Neuronal stem cell (in vitro differentiated cells): ENCODE results near the gene SPIB.

Experiments used
- DNase-seq: peaks from one replicate; pipeline ENCODE4 v3.0.0-alpha.2; 2013; ENCODE audit warnings: low spot score
- H2AFZ ChIP-seq: one replicate; pipeline ENCODE4 v1.6.1; 2013; ENCODE audit warnings: mild to moderate bottlenecking, low read length, inconsistent platforms
- H2AK5ac ChIP-seq: 2 replicates; pipeline ENCODE4 v1.6.1; 2013; ENCODE audit warnings: low read depth, mild to moderate bottlenecking, inconsistent platforms, low read length, moderate library complexity, mixed read lengths
- H2BK120ac ChIP-seq: 2 replicates; pipeline ENCODE4 v1.6.1; 2013; ENCODE audit warnings: low read depth, mild to moderate bottlenecking, inconsistent platforms, low read length, moderate library complexity, mixed read lengths
- H2BK12ac ChIP-seq: one replicate; pipeline ENCODE4 v1.6.1; 2013; ENCODE audit warnings: low read length, inconsistent platforms
- H2BK15ac ChIP-seq: 2 replicates; pipeline ENCODE4 v1.6.1; 2013; ENCODE audit warnings: mild to moderate bottlenecking, low read length, inconsistent platforms, mixed read lengths
- H2BK5ac ChIP-seq: one replicate; pipeline ENCODE4 v1.6.1; 2013; ENCODE audit warnings: inconsistent platforms, mild to moderate bottlenecking, low read length, moderate library complexity
- H3K14ac ChIP-seq: one replicate; pipeline ENCODE4 v1.6.1; 2013; ENCODE audit warnings: low read length, inconsistent platforms
- H3K18ac ChIP-seq: 2 replicates; pipeline ENCODE4 v1.6.1; 2013; ENCODE audit warnings: low read length, inconsistent platforms
- H3K23ac ChIP-seq: 2 replicates; pipeline ENCODE4 v1.6.1; 2013; ENCODE audit warnings: low read depth, mild to moderate bottlenecking, mixed read lengths, low read length, inconsistent platforms; ENCODE audit not compliant: poor library complexity
- H3K27ac ChIP-seq: replicated peaks from 3 replicates; pipeline ENCODE4 v1.5.1; 2013; ENCODE audit warnings: low read length, inconsistent platforms
- H3K27me3 ChIP-seq, 3 experiments: 2 replicates each; pipeline ENCODE4 v1.6.1; 2013; ENCODE audit warnings: low read length in 3 of 3, mild to moderate bottlenecking in 2 of 3, inconsistent platforms in 1 of 3, low read depth in 1 of 3, mixed read lengths in 1 of 3, moderate library complexity in 1 of 3; ENCODE audit not compliant: control insufficient read depth in 3 of 3, insufficient read depth in 3 of 3
- H3K36me3 ChIP-seq, 2 donors: replicated peaks in 1 of 2; 2 replicates each; pipeline ENCODE4 v1.6.1; 2013; ENCODE audit warnings: low read length in 2 of 2; ENCODE audit not compliant: control insufficient read depth in 2 of 2, insufficient read depth in 2 of 2
- H3K4ac ChIP-seq: 2 replicates; pipeline ENCODE4 v1.6.1; 2013; ENCODE audit warnings: inconsistent platforms, mild to moderate bottlenecking, low read length, moderate library complexity
- H3K4me1 ChIP-seq, 2 donors: 1 replicate in 1 of 2; 2 replicates in 1 of 2; pipeline ENCODE4 v1.6.1; 2013; ENCODE audit warnings: low read length in 2 of 2, low read depth in 1 of 2; ENCODE audit not compliant: control insufficient read depth in 2 of 2, insufficient read depth in 1 of 2
- H3K4me2 ChIP-seq: one replicate; pipeline ENCODE4 v1.6.1; 2013; ENCODE audit warnings: mild to moderate bottlenecking, low read length, inconsistent platforms; ENCODE audit not compliant: insufficient read depth, poor library complexity, severe bottlenecking
- H3K4me3 ChIP-seq, 2 donors: 2 replicates each; pipeline ENCODE4 v1.5.1; 2013; ENCODE audit warnings: low read length in 2 of 2, mild to moderate bottlenecking in 2 of 2, inconsistent platforms in 1 of 2, moderate library complexity in 1 of 2
- H3K79me1 ChIP-seq: one replicate; pipeline ENCODE4 v1.6.1; 2013; ENCODE audit warnings: low read depth, mild to moderate bottlenecking, inconsistent platforms, low read length, moderate library complexity
- H3K9ac ChIP-seq: one replicate; pipeline ENCODE4 v1.6.1; 2013; ENCODE audit warnings: mild to moderate bottlenecking, low read depth, low read length, inconsistent platforms; ENCODE audit not compliant: poor library complexity
- H3K9me3 ChIP-seq, 2 donors: replicated peaks in 1 of 2; 2 replicates each; pipeline versions ENCODE3 to v1.6.1; 2013; ENCODE audit warnings: low read length in 2 of 2, mild to moderate bottlenecking in 2 of 2, inconsistent platforms in 1 of 2, low read depth in 1 of 2, mixed read lengths in 1 of 2, moderate library complexity in 1 of 2; ENCODE audit not compliant: control insufficient read depth in 2 of 2, insufficient read depth in 1 of 2
- H4K8ac ChIP-seq: one replicate; pipeline ENCODE4 v1.6.1; 2013; ENCODE audit warnings: low read depth, mild to moderate bottlenecking, inconsistent platforms, low read length, moderate library complexity
- H4K91ac ChIP-seq: one replicate; pipeline ENCODE4 v1.6.1; 2013; ENCODE audit warnings: low read length, low read depth, mild to moderate bottlenecking, inconsistent platforms; ENCODE audit not compliant: poor library complexity
- WGBS, 2 donors: extraction: QIAGEN DNeasy Blood & Tissue Kit; methylation state at CpG; one replicate each; pipeline ENCODE4 v1.1.7; 2013; ENCODE audit warnings: missing lambda C conversion rate in 2 of 2, mixed read lengths in 1 of 2; ENCODE audit not compliant: insufficient read length in 2 of 2, insufficient replicate concordance in 1 of 2; ENCODE audit errors: extremely low coverage in 2 of 2; 5-methylcytosine and 5-hydroxymethylcytosine counted together

SPIB gene

GRCh38 chr19:50449236-50449899, 30.6 kb downstream of the SPIB start:
- H3K9me3 ChIP-seq = peaks cover 0 to 4% of the 10 kb centered on the region in 2 donors
- H2AFZ ChIP-seq = no peak overlapping the region
- no CpG with 5 or more reads among the region's 14 CpGs for WGBS, 2 donors
- H3K23ac ChIP-seq = no peak overlapping the region
- H4K91ac ChIP-seq = no peak overlapping the region
- no peak overlapping the region for H2BK5ac ChIP-seq
- H3K27me3 ChIP-seq = no peaks in the 10 kb centered on the region
- H3K4ac ChIP-seq = no peak overlapping the region
- no peaks in the 10 kb centered on the region for H3K36me3 ChIP-seq
- H3K27ac ChIP-seq = no peak overlapping the region
- H3K18ac ChIP-seq = peak overlapping the region; percentile 1
- H4K8ac ChIP-seq = no peak overlapping the region
- H2BK12ac ChIP-seq = no peak overlapping the region
- DNase-seq = no peak
- H2AK5ac ChIP-seq = no peak overlapping the region
- H3K79me1 ChIP-seq = no peaks in the 10 kb centered on the region
- no peak overlapping the region for H3K14ac ChIP-seq
- H3K4me2 ChIP-seq = no peak overlapping the region
- no peak overlapping the region for H3K9ac ChIP-seq
- no peak overlapping the region for H2BK120ac ChIP-seq
- no peak overlapping the region for H3K4me3 ChIP-seq
- H2BK15ac ChIP-seq = no peak overlapping the region
- H3K4me1 ChIP-seq = no peaks in the 10 kb centered on the region

GRCh38 chr19:50450369-50451222, 31.9 kb downstream of the SPIB start:
- WGBS, 2 donors = no CpG with 5 or more reads among the region's 30 CpGs

GRCh38 chr19:50451223-50451534, 32.4 kb downstream of the SPIB start:
- H3K18ac ChIP-seq = peak overlapping the region; percentile 24
- no peak overlapping the region for H3K27ac ChIP-seq
- H2BK5ac ChIP-seq = no peak overlapping the region
- no peaks in the 10 kb centered on the region for H3K36me3 ChIP-seq
- no peak overlapping the region for H2BK120ac ChIP-seq
- no CpG with 5 or more reads among the region's 13 CpGs for WGBS, 2 donors
- no peak overlapping the region for H4K91ac ChIP-seq
- peak overlapping the region; percentile 2 for H3K23ac ChIP-seq
- no peak overlapping the region for H2AFZ ChIP-seq
- no peaks in the 10 kb centered on the region for H3K27me3 ChIP-seq
- H3K14ac ChIP-seq = no peak overlapping the region
- no peak for DNase-seq
- no peaks in the 10 kb centered on the region for H3K79me1 ChIP-seq
- H2BK12ac ChIP-seq = no peak overlapping the region
- H3K4me3 ChIP-seq = no peak overlapping the region
- no peak overlapping the region for H3K4ac ChIP-seq
- H2AK5ac ChIP-seq = no peak overlapping the region
- H3K9me3 ChIP-seq = peaks cover 0 to 4% of the 10 kb centered on the region in 2 donors
- no peak overlapping the region for H3K9ac ChIP-seq
- H2BK15ac ChIP-seq = no peak overlapping the region
- no peaks in the 10 kb centered on the region for H3K4me1 ChIP-seq
- H3K4me2 ChIP-seq = no peak overlapping the region
- H4K8ac ChIP-seq = no peak overlapping the region

More at GRCh38 chr19:50450369-50451222, 31.9 kb downstream of the SPIB start:
- no peaks in the 10 kb centered on the region for H3K79me1 ChIP-seq
- H2AK5ac ChIP-seq = no peak overlapping the region
- no peaks in the 10 kb centered on the region for H3K27me3 ChIP-seq
- H2BK12ac ChIP-seq = no peak overlapping the region
- peak overlapping the region; percentile 24 for H3K18ac ChIP-seq
- H3K4ac ChIP-seq = no peak overlapping the region
- H2BK120ac ChIP-seq = no peak overlapping the region
- no peaks in the 10 kb centered on the region for H3K4me1 ChIP-seq
- H3K14ac ChIP-seq = no peak overlapping the region
- no peaks in the 10 kb centered on the region for H3K36me3 ChIP-seq
- H3K9me3 ChIP-seq = peaks cover 0 to 4% of the 10 kb centered on the region in 2 donors
- H3K27ac ChIP-seq = no peak overlapping the region
- no peak overlapping the region for H2AFZ ChIP-seq
- H3K23ac ChIP-seq = peak overlapping the region; percentile 2
- H3K4me2 ChIP-seq = no peak overlapping the region
- no peak overlapping the region for H4K91ac ChIP-seq
- peak overlapping the region in 1 of 2 donors; percentile 17 for H3K4me3 ChIP-seq
- H4K8ac ChIP-seq = no peak overlapping the region
- DNase-seq = no peak
- no peak overlapping the region for H3K9ac ChIP-seq
- H2BK15ac ChIP-seq = no peak overlapping the region
- H2BK5ac ChIP-seq = no peak overlapping the region

- Histone ChIP-seq H3K4me2 (no peak overlapping the region), H3K14ac (no peak overlapping the region), H2BK12ac (no peak overlapping the region), H4K91ac (no peak overlapping the region), H3K9ac (no peak overlapping the region), H3K4me3 (no peak overlapping the region), H2BK5ac (no peak overlapping the region), H2BK120ac (no peak overlapping the region), H2AFZ (no peak overlapping the region), H3K27me3 (peaks cover 0 to 3% (median 0%) of the 10 kb centered on the region in 3 experiments), H3K18ac (no peak overlapping the region), H3K4me1 (no peaks in the 10 kb centered on the region), H4K8ac (no peak overlapping the region), H3K4ac (no peak overlapping the region), H2AK5ac (no peak overlapping the region), H3K79me1 (no peaks in the 10 kb centered on the region), H3K27ac (no peak overlapping the region), H3K36me3 (no peaks in the 10 kb centered on the region), H3K23ac (no peak overlapping the region), H3K9me3 (peaks cover 0 to under 1% of the 10 kb centered on the region in 2 donors), H2BK15ac (no peak overlapping the region)
- no CpG with 5 or more reads among the region's 3 CpGs for WGBS, 2 donors
- DNase-seq = no peak
Observed at GRCh38 chr19:50453243-50453642, 34.5 kb downstream of the SPIB start.
